Ishikawa (cell line): ENCODE data around the gene GPR37.

Source experiments
- CEBPB ChIP-seq: IDR thresholded peaks from 2 replicates; pipeline ENCODE4 v1.6.1; 2012
- EP300 ChIP-seq: IDR thresholded peaks from 2 replicates; pipeline ENCODE4 v1.6.1; 2012; ENCODE audit warnings: borderline replicate concordance
- FOXM1 ChIP-seq: IDR thresholded peaks from 2 replicates; pipeline ENCODE4 v1.6.1; 2012; ENCODE audit warnings: low read depth, borderline replicate concordance
- RAD21 ChIP-seq: IDR thresholded peaks from 2 replicates; pipeline ENCODE4 v1.6.1; 2012; ENCODE audit warnings: low read depth
- REST ChIP-seq: IDR thresholded peaks from 2 replicates; pipeline ENCODE4 v1.6.1; 2012; ENCODE audit warnings: low read depth, mild to moderate bottlenecking
- TAF1 ChIP-seq: IDR thresholded peaks from 2 replicates; pipeline ENCODE4 v1.6.1; 2012; ENCODE audit warnings: low read depth, mild to moderate bottlenecking
- TCF12 ChIP-seq: IDR thresholded peaks from 2 replicates; pipeline ENCODE4 v1.6.1; 2012; ENCODE audit warnings: low read depth
- YY1 ChIP-seq: IDR thresholded peaks from 2 replicates; pipeline ENCODE4 v1.6.1; 2012; ENCODE audit warnings: low read depth
- ZBTB7A ChIP-seq: IDR thresholded peaks from 2 replicates; pipeline ENCODE4 v1.6.1; 2012; ENCODE audit warnings: low read depth
- TF ChIP-seq, protein P1 (sequence below): IDR thresholded peaks from 2 replicates; pipeline ENCODE4 v1.6.1; 2012

- TF ChIP-seq YY1 = no peak
- TF ChIP-seq REST = no peak
- TF ChIP-seq FOXM1 = no peak
- TF ChIP-seq EP300 = no peak
- no peak for TF ChIP-seq TAF1
- no peak for TF ChIP-seq TCF12
- TF ChIP-seq, protein P1, sequence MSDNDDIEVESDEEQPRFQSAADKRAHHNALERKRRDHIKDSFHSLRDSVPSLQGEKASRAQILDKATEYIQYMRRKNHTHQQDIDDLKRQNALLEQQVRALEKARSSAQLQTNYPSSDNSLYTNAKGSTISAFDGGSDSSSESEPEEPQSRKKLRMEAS = no peak
- no peak for TF ChIP-seq ZBTB7A
- no peak for TF ChIP-seq RAD21
- no peak for TF ChIP-seq CEBPB
Measured at GRCh38 chr7:124792696-124793095, 27.1 kb upstream of the GPR37 start.
